ENCODE results near the gene ZFAND3.

DNA sequence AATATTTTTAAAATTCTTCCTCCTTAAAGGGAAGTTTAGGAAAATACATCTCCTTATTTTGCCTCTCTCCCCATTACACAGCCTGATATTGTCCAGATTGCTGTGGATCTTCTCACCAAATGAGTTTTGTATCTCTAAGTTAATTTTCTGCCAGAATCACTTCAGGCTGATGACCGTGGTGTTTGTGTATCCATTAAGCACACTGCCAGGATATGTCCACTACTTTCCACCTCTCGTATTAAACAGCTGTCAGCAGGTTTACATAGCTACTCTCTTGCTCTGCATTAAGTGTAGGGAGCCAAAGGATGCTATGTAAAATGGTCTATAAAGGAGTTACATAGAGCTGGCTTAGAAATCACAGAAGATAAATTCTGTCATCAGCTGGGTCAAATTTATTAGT lies 201.1 kb downstream of the ZFAND3 start:
- TF ChIP-seq, protein P1, sequence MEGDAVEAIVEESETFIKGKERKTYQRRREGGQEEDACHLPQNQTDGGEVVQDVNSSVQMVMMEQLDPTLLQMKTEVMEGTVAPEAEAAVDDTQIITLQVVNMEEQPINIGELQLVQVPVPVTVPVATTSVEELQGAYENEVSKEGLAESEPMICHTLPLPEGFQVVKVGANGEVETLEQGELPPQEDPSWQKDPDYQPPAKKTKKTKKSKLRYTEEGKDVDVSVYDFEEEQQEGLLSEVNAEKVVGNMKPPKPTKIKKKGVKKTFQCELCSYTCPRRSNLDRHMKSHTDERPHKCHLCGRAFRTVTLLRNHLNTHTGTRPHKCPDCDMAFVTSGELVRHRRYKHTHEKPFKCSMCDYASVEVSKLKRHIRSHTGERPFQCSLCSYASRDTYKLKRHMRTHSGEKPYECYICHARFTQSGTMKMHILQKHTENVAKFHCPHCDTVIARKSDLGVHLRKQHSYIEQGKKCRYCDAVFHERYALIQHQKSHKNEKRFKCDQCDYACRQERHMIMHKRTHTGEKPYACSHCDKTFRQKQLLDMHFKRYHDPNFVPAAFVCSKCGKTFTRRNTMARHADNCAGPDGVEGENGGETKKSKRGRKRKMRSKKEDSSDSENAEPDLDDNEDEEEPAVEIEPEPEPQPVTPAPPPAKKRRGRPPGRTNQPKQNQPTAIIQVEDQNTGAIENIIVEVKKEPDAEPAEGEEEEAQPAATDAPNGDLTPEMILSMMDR (conservative IDR thresholded peaks at IDR 0.05; ENCODE audit: low read depth, low read length), result no peak
- TF ChIP-seq EZH2 (IDR thresholded peaks at IDR 0.05; ENCODE audit: low read length, unreplicated experiment) (no peak), EZH2phosphoT487 (IDR thresholded peaks at IDR 0.05; ENCODE audit: borderline replicate concordance, low read length) (no peak)

Measured in PC-3 (cell line).